ENCODE data around the gene RABGAP1L.
"Not testable (repeated sequence)": the region's sequence is repeated elsewhere in the genome, so short reads cannot be mapped to it uniquely, and the experiment has no call there.

RABGAP1L gene

GRCh38 chr1:174153085-174153824, 6.1 kb upstream of the RABGAP1L start:
- FAIRE-seq = no peak

GRCh38 chr1:174153825-174154107, 5.6 kb upstream of the RABGAP1L start:
- FAIRE-seq (no peak), DNase-seq (ENCODE audit: insufficient read length, low spot score) (no peak)

More at GRCh38 chr1:174153085-174153824, 6.1 kb upstream of the RABGAP1L start:
- no peak for DNase-seq (ENCODE audit: insufficient read length, low spot score)

- DNase-seq (ENCODE audit: insufficient read length, low spot score) = no peak
- no peak for FAIRE-seq
Measured at GRCh38 chr1:174156437-174156836, 2.9 kb upstream of the RABGAP1L start.

- no peak for FAIRE-seq
- no peak for DNase-seq (ENCODE audit: insufficient read length, low spot score)
Measured at GRCh38 chr1:174157157-174157806, 2.0 kb upstream of the RABGAP1L start.

GRCh38 chr1:174158767-174159251, 511 bp upstream of the RABGAP1L start:
- FAIRE-seq (no peak), DNase-seq (ENCODE audit: insufficient read length, low spot score) (no peak)

GRCh38 chr1:174160109-174160473, 771 bp downstream of the RABGAP1L start:
- DNase-seq (ENCODE audit: insufficient read length, low spot score) (peak; percentile 31), FAIRE-seq (peak; percentile 42)

- DNase-seq (ENCODE audit: insufficient read length, low spot score) (no peak), FAIRE-seq (no peak)
Measured at GRCh38 chr1:174160603-174161002, 1.3 kb downstream of the RABGAP1L start.

GRCh38 chr1:174161813-174162212, 2.5 kb downstream of the RABGAP1L start:
- FAIRE-seq (no peak), DNase-seq (ENCODE audit: insufficient read length, low spot score) (no peak)

GRCh38 chr1:174164826-174165225, 5.5 kb downstream of the RABGAP1L start:
- DNase-seq (ENCODE audit: insufficient read length, low spot score) = no peak
- no peak for FAIRE-seq

GRCh38 chr1:174165471-174166137, 6.3 kb downstream of the RABGAP1L start:
- no peak for FAIRE-seq
- no peak for DNase-seq (ENCODE audit: insufficient read length, low spot score)

GRCh38 chr1:174166530-174167264, 7.4 kb downstream of the RABGAP1L start:
- DNase-seq (ENCODE audit: insufficient read length, low spot score) (no peak), FAIRE-seq (no peak)

- FAIRE-seq = no peak
- DNase-seq (ENCODE audit: insufficient read length, low spot score) = no peak
Measured at GRCh38 chr1:174167265-174167803, 8.0 kb downstream of the RABGAP1L start.

- FAIRE-seq (no peak), DNase-seq (ENCODE audit: insufficient read length, low spot score) (no peak)
Measured at GRCh38 chr1:174169342-174169741, 10.0 kb downstream of the RABGAP1L start.

GRCh38 chr1:174171073-174171472, 11.8 kb downstream of the RABGAP1L start:
- no peak for DNase-seq (ENCODE audit: insufficient read length, low spot score)
- no peak for FAIRE-seq

GRCh38 chr1:174174461-174175329, 15.4 kb downstream of the RABGAP1L start:
- DNase-seq (ENCODE audit: insufficient read length, low spot score) = no peak
- no peak for FAIRE-seq

GRCh38 chr1:174178459-174178858, 19.1 kb downstream of the RABGAP1L start:
- not testable (repeated sequence) for FAIRE-seq; DNase-seq (ENCODE audit: insufficient read length, low spot score)

GRCh38 chr1:174189428-174190062, 30.2 kb downstream of the RABGAP1L start:
- no peak for DNase-seq (ENCODE audit: insufficient read length, low spot score)
- no peak for FAIRE-seq

- FAIRE-seq = no peak
- DNase-seq (ENCODE audit: insufficient read length, low spot score) = no peak
Measured at GRCh38 chr1:174190691-174191199, 31.4 kb downstream of the RABGAP1L start.

- no peak for FAIRE-seq
- DNase-seq (ENCODE audit: insufficient read length, low spot score) = peak; percentile 41
Measured at GRCh38 chr1:174191349-174191862, 32.1 kb downstream of the RABGAP1L start.

Data from HTR-8/SVneo (cell line).